CD4-positive, CD25-positive, alpha-beta regulatory T cell (primary cell): ENCODE data around the gene ATP8A2. TPM values are rescaled to one million over a fixed set of nuclear protein-coding genes. Genes with fewer than 3 reads are reported as not detected.
A peak's percentile ranks its signal among the peaks of the same experiment; 100 is the strongest.

Experiments used
- ATAC-seq, 2 donors: fragments of 150-1000 bp; cut with Tn5 transposase; one replicate each; pipeline ENCODE4 v1.10.0; 2021; ENCODE audit warnings: low read depth in 2 of 2, moderate number of reproducible peaks in 2 of 2, moderate library complexity in 1 of 2
- DNase-seq, 3 donors: peaks; one replicate each; pipeline versions ENCODE4 v3.0.0 to v3.0.0-alpha.2; 2012 to 2022; ENCODE audit warnings: mixed read lengths in 1 of 3
- H3K27ac ChIP-seq: one replicate; pipeline ENCODE4 v1.7.0; 2013; ENCODE audit warnings: mild to moderate bottlenecking, low read length; ENCODE audit not compliant: insufficient read depth, poor library complexity, severe bottlenecking
- H3K27me3 ChIP-seq: one replicate; pipeline ENCODE4 v1.7.0; 2013; ENCODE audit warnings: low read length; ENCODE audit not compliant: control insufficient read depth, insufficient read depth
- H3K36me3 ChIP-seq: one replicate; pipeline ENCODE4 v1.7.0; 2013; ENCODE audit warnings: mild to moderate bottlenecking, low read length, moderate library complexity; ENCODE audit not compliant: control insufficient read depth, insufficient read depth
- H3K4me1 ChIP-seq: 2 replicates; pipeline ENCODE4 v1.7.0; 2013; ENCODE audit warnings: mild to moderate bottlenecking, low read length; ENCODE audit not compliant: insufficient read depth, control insufficient read depth, poor library complexity, severe bottlenecking
- H3K4me3 ChIP-seq: one replicate; pipeline ENCODE4 v1.7.0; 2013; ENCODE audit warnings: low read depth, mild to moderate bottlenecking, low read length, moderate library complexity
- H3K9me3 ChIP-seq, 2 experiments: 1 replicate in 1 of 2; 2 replicates in 1 of 2; pipeline ENCODE4 v1.7.0; 2013; ENCODE audit warnings: low read length in 2 of 2, mild to moderate bottlenecking in 1 of 2, moderate library complexity in 1 of 2; ENCODE audit not compliant: control insufficient read depth in 2 of 2
- H3K27ac Mint-ChIP-seq, 3 donors: one replicate each; pipeline ENCODE4 v1.8.0; 2020 to 2022; ENCODE audit warnings: mild to moderate bottlenecking in 3 of 3, mixed read lengths in 3 of 3, moderate library complexity in 2 of 3
- H3K27me3 Mint-ChIP-seq: one replicate; pipeline ENCODE4 v1.8.0; 2022; ENCODE audit warnings: mild to moderate bottlenecking, mixed read lengths
- H3K36me3 Mint-ChIP-seq: one replicate; pipeline ENCODE4 v1.8.0; 2020; ENCODE audit warnings: mixed read lengths
- H3K4me1 Mint-ChIP-seq, 4 donors: one replicate each; pipeline ENCODE4 v1.8.0; 2020 to 2022; ENCODE audit warnings: mixed read lengths in 4 of 4, mild to moderate bottlenecking in 1 of 4
- H3K4me3 Mint-ChIP-seq, 4 donors: one replicate each; pipeline ENCODE4 v1.8.0; 2020 to 2022; ENCODE audit warnings: mild to moderate bottlenecking in 4 of 4, mixed read lengths in 4 of 4, moderate library complexity in 3 of 4
- H3K9me3 Mint-ChIP-seq, 7 donors: one replicate each; pipeline ENCODE4 v1.8.0; 2020 to 2022; ENCODE audit warnings: mixed read lengths in 7 of 7, mild to moderate bottlenecking in 3 of 7, moderate library complexity in 2 of 7
- polyA plus RNA-seq, 4 donors: library from polyadenylated mRNA; unstranded; fragments of 300-500 nt; fragmentation: Illumina TruSeq; gene quantifications; one replicate each; pipeline ENCODE4 v1.2.3, GENCODE V29; 2021
- total RNA-seq: library from RNA; stranded (reverse); gene quantifications from one replicate; pipeline ENCODE4 v1.2.3, GENCODE V29; 2022

Gene ATP8A2
- total and polyA plus RNA-seq, 5 donors from 2014 or later, result 0.29 to 0.68 (median 0.55) TPM

GRCh38 chr13:25372284-25373081 is 709 bp downstream of the ATP8A2 start:
- H3K36me3 ChIP-seq, result no peaks in the 10 kb centered on the region
- H3K4me3 Mint-ChIP-seq, result peak overlapping the region in 1 of 4 donors; percentile 44
- peaks cover 77% of the 10 kb centered on the region for H3K27me3 Mint-ChIP-seq
- no peaks in the 10 kb centered on the region for H3K9me3 ChIP-seq
- no peaks in the 10 kb centered on the region for H3K36me3 Mint-ChIP-seq
- peaks cover 0 to 1% (median 0%) of the 10 kb centered on the region in 7 donors for H3K9me3 Mint-ChIP-seq
- DNase-seq (no peak), ATAC-seq (no peak)
- H3K27me3 ChIP-seq, result peaks cover 41% of the 10 kb centered on the region
- H3K27ac ChIP-seq, result no peak overlapping the region
- H3K4me1 ChIP-seq, result peaks cover 11% of the 10 kb centered on the region
- no peak overlapping the region for H3K27ac Mint-ChIP-seq
- H3K4me3 ChIP-seq, result no peak overlapping the region
- H3K4me1 Mint-ChIP-seq, result peaks cover 0 to 18% (median 2%) of the 10 kb centered on the region in 4 donors

DNA sequence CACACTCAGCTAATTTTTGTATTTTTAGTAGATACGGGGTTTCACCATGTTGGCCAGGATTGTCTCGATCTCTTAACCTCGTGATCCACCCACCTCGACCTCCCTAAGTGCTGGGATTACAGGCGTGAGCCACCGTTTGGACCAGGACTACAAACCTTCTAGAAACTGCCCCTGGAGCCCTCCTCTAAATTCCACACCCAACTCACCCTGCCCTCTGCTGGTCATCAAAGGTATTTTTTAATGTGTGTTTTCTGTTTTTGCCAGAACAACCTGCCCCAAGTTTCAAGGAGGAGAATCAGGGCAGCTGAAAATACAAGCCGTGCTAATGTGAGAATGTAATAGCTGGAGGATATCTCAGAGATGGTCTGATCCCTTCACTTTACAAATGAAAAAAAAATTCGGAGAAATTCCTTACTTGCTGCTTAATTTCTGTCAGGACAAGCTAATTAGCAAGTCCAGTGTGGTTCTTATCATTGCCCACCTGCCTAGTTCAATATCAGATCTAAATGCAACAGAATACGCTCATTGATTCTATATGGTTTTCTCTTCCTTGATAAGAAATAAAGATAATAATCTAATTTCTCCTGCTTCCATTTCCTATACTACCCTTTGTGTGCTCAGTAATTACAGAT is 4.1 kb downstream of the ATP8A2 start:
- ATAC-seq, result no peak
- H3K27ac Mint-ChIP-seq, result no peak overlapping the region

GRCh38 chr13:25377244-25377962 is 5.6 kb downstream of the ATP8A2 start:
- H3K27ac Mint-ChIP-seq, result no peak overlapping the region
- no peaks in the 10 kb centered on the region for H3K9me3 ChIP-seq
- no peaks in the 10 kb centered on the region for H3K36me3 ChIP-seq
- H3K27ac ChIP-seq, result no peak overlapping the region
- H3K27me3 ChIP-seq, result peaks cover 30% of the 10 kb centered on the region
- DNase-seq (no peak), ATAC-seq (no peak)
- peaks cover 47% of the 10 kb centered on the region for H3K27me3 Mint-ChIP-seq
- H3K4me1 ChIP-seq, result peaks cover 4% of the 10 kb centered on the region
- H3K4me3 Mint-ChIP-seq, result no peak overlapping the region
- no peaks in the 10 kb centered on the region for H3K36me3 Mint-ChIP-seq
- H3K9me3 Mint-ChIP-seq, result no peaks in the 10 kb centered on the region
- H3K4me1 Mint-ChIP-seq, result peaks cover 0 to 10% (median 2%) of the 10 kb centered on the region in 4 donors
- no peak overlapping the region for H3K4me3 ChIP-seq

More for the DNA sequence above, 4.1 kb downstream of the ATP8A2 start:
- no peaks in the 10 kb centered on the region for H3K36me3 ChIP-seq
- Mint-ChIP-seq H3K4me1 (peaks cover 0 to 18% (median 2%) of the 10 kb centered on the region in 4 donors), H3K9me3 (peaks cover 0 to 1% (median 0%) of the 10 kb centered on the region in 7 donors), H3K4me3 (no peak overlapping the region), H3K27me3 (peaks cover 51% of the 10 kb centered on the region), H3K36me3 (no peaks in the 10 kb centered on the region)
- peak in 2 of 3 donors; percentile 43 for DNase-seq
- H3K27ac ChIP-seq, result no peak overlapping the region
- H3K4me1 ChIP-seq, result peaks cover 11% of the 10 kb centered on the region
- H3K4me3 ChIP-seq, result no peak overlapping the region
- no peaks in the 10 kb centered on the region for H3K9me3 ChIP-seq
- peaks cover 30% of the 10 kb centered on the region for H3K27me3 ChIP-seq

DNA sequence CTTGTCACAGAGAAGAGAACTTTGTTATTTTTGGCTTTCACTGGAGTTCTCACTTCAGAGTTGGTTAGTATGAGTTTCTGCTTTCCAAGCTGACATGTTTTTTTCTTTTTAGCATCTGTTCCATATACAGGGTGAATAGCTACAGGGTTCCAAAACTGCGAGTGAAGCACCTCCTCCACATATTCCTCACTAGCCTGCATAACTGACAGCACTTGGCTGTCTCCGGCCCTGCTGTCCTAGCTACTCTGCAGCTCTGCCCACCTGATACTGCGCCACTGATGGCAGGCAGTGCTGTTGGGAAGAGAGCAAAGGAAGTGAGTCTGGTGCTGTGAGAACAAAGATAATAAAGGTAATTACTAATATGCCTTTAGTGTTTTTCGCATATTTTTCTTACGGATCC is 6.8 kb downstream of the ATP8A2 start:
- no peak overlapping the region for H3K4me3 ChIP-seq
- H3K9me3 ChIP-seq, result no peaks in the 10 kb centered on the region
- Mint-ChIP-seq H3K9me3 (no peaks in the 10 kb centered on the region), H3K4me3 (no peak overlapping the region), H3K4me1 (peaks cover 0 to 7% (median 2%) of the 10 kb centered on the region in 4 donors), H3K27me3 (peaks cover 39% of the 10 kb centered on the region), H3K36me3 (no peaks in the 10 kb centered on the region), H3K27ac (no peak overlapping the region)
- ATAC-seq (no peak), DNase-seq (no peak)
- H3K27ac ChIP-seq, result no peak overlapping the region
- H3K36me3 ChIP-seq, result no peaks in the 10 kb centered on the region
- H3K27me3 ChIP-seq, result peaks cover 21% of the 10 kb centered on the region
- H3K4me1 ChIP-seq, result no peaks in the 10 kb centered on the region

- no peaks in the 10 kb centered on the region for H3K4me1 ChIP-seq
- no peak overlapping the region for H3K4me3 ChIP-seq
- H3K4me1 Mint-ChIP-seq, result peaks cover 0 to 7% (median 2%) of the 10 kb centered on the region in 4 donors
- peaks cover 35% of the 10 kb centered on the region for H3K27me3 Mint-ChIP-seq
- H3K9me3 ChIP-seq, result no peaks in the 10 kb centered on the region
- no peaks in the 10 kb centered on the region for H3K36me3 Mint-ChIP-seq
- H3K27ac Mint-ChIP-seq, result no peak overlapping the region
- no peak overlapping the region for H3K4me3 Mint-ChIP-seq
- H3K36me3 ChIP-seq, result no peaks in the 10 kb centered on the region
- no peak for DNase-seq
- H3K27ac ChIP-seq, result no peak overlapping the region
- ATAC-seq, result no peak
- H3K9me3 Mint-ChIP-seq, result no peaks in the 10 kb centered on the region
- peaks cover 20% of the 10 kb centered on the region for H3K27me3 ChIP-seq
Observed at GRCh38 chr13:25379011-25379410, 7.2 kb downstream of the ATP8A2 start.

DNA sequence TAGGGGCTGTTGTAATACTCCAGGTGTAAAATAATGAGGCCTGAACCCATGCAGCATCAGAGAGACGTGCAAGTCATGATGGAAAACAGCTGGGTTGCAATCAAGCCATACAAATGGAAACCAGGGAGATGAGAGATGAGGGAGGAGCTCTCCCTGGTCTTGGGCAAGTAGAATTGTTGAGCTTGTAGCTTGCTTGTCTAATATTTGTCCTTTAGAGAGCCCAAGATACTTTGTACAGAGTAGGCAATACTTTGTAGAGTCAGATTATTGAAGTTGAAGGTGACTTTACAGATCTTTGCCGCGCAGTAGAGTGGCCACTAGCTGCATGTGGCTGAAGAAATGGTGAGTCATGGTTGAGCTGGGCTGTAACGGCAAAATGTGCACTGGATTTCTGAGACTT is 8.3 kb downstream of the ATP8A2 start:
- H3K27me3 Mint-ChIP-seq, result peaks cover 30% of the 10 kb centered on the region

DNA sequence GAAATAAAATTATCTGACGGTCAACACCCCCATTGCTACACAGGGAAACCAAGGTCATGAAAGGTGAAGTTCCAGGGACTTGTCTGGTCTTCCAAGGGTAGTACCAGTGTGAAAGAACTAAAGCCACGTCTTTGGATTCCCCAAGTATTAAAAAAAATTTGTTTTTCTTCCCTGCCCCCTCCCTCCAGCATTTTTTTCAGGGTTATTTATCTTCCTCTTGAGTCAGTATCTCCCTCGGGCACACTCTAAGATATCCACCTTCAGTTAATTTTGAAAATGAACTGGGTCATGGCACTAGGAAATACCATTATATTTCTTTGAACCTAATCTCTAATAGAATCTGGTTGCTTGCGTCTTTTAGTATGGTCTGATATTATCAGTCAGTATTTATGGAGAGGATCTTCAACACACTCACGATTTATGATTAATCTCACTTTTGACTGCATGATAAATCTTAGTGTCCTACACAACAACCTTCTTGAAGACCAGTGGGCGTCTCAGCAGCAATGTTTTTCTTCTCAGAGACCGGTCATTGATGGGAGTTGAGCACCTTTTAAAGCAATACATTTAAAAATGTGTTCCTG is 9.1 kb downstream of the ATP8A2 start:
- H3K27me3 Mint-ChIP-seq, result peaks cover 23% of the 10 kb centered on the region
- no peaks in the 10 kb centered on the region for H3K36me3 Mint-ChIP-seq
- no peaks in the 10 kb centered on the region for H3K9me3 ChIP-seq
- H3K4me3 ChIP-seq, result no peak overlapping the region
- no peaks in the 10 kb centered on the region for H3K4me1 ChIP-seq
- peaks cover 16% of the 10 kb centered on the region for H3K27me3 ChIP-seq
- H3K27ac ChIP-seq, result no peak overlapping the region
- H3K4me1 Mint-ChIP-seq, result peaks cover 0 to 3% (median under 1%) of the 10 kb centered on the region in 4 donors
- no peak overlapping the region for H3K27ac Mint-ChIP-seq
- ATAC-seq (no peak), DNase-seq (no peak)
- H3K36me3 ChIP-seq, result no peaks in the 10 kb centered on the region
- no peak overlapping the region for H3K4me3 Mint-ChIP-seq
- H3K9me3 Mint-ChIP-seq, result peaks cover 0 to 2% (median 0%) of the 10 kb centered on the region in 7 donors

More for the DNA sequence above, 8.3 kb downstream of the ATP8A2 start:
- Histone ChIP-seq H3K4me1 (no peaks in the 10 kb centered on the region), H3K27me3 (peaks cover 18% of the 10 kb centered on the region), H3K27ac (no peak overlapping the region), H3K9me3 (no peaks in the 10 kb centered on the region), H3K36me3 (no peaks in the 10 kb centered on the region), H3K4me3 (no peak overlapping the region)
- H3K4me1 Mint-ChIP-seq, result peaks cover 0 to 6% (median 2%) of the 10 kb centered on the region in 4 donors
- H3K27ac Mint-ChIP-seq, result no peak overlapping the region
- H3K9me3 Mint-ChIP-seq, result peaks cover 0 to 2% (median 0%) of the 10 kb centered on the region in 7 donors
- no peak overlapping the region for H3K4me3 Mint-ChIP-seq
- ATAC-seq (no peak), DNase-seq (no peak)
- no peaks in the 10 kb centered on the region for H3K36me3 Mint-ChIP-seq
